Measurements from ENCODE around the gene LRPAP1.
A peak's percentile ranks its signal among the peaks of the same experiment; 100 is the strongest.
"Not testable (repeated sequence)": the region's sequence is repeated elsewhere in the genome, so short reads cannot be mapped to it uniquely, and the experiment has no call there.

The LRPAP1 gene

GRCh38 chr4:3531879-3532750 is at the start of gene LRPAP1:
Gene LRPAP1, minus strand, starts transcription at chr4:3532422. Its CDS starts 10 bp downstream, at chr4:3532412.
- ChIA-PET POLR2A (ENCODE audit: low non-redundant PET) (no interaction called here), CTCF (no interaction called here)
- peak; percentile 94 for DNase-seq (ENCODE audit: low spot score)
- peak within 1 kb of the TSS; percentile 56 for H3K27ac ChIP-seq
- TF ChIP-seq CTCF (conservative IDR thresholded peaks at IDR 0.05; ENCODE audit: low read depth), result no peak

GRCh38 chr4:3581334-3582090 is 49.3 kb upstream of the LRPAP1 start:
- DNase-seq (ENCODE audit: low spot score); H3K27ac ChIP-seq; CTCF ChIA-PET; POLR2A ChIA-PET (ENCODE audit: low non-redundant PET): not testable (repeated sequence)

GRCh38 chr4:3580859-3581258 is 48.6 kb upstream of the LRPAP1 start:
- H3K27ac ChIP-seq; CTCF ChIA-PET; DNase-seq (ENCODE audit: low spot score); POLR2A ChIA-PET (ENCODE audit: low non-redundant PET): not testable (repeated sequence)

GRCh38 chr4:3578527-3579144 is 46.4 kb upstream of the LRPAP1 start:
- DNase-seq (ENCODE audit: low spot score); POLR2A ChIA-PET (ENCODE audit: low non-redundant PET); CTCF ChIA-PET; H3K27ac ChIP-seq: not testable (repeated sequence)

- H3K27ac ChIP-seq; DNase-seq (ENCODE audit: low spot score); POLR2A ChIA-PET (ENCODE audit: low non-redundant PET); CTCF ChIA-PET: not testable (repeated sequence)
These were observed 45.8 kb upstream of the LRPAP1 start for GRCh38 chr4:3578052-3578451.

GRCh38 chr4:3577208-3577892 is 45.1 kb upstream of the LRPAP1 start:
- DNase-seq (ENCODE audit: low spot score); CTCF ChIA-PET; H3K27ac ChIP-seq; POLR2A ChIA-PET (ENCODE audit: low non-redundant PET): not testable (repeated sequence)

GRCh38 chr4:3576533-3577207 is 44.4 kb upstream of the LRPAP1 start:
- CTCF ChIA-PET; POLR2A ChIA-PET (ENCODE audit: low non-redundant PET); H3K27ac ChIP-seq; DNase-seq (ENCODE audit: low spot score): not testable (repeated sequence)

GRCh38 chr4:3575426-3576369 is 43.5 kb upstream of the LRPAP1 start:
- CTCF ChIA-PET; POLR2A ChIA-PET (ENCODE audit: low non-redundant PET): not testable (repeated sequence)

GRCh38 chr4:3574865-3575264 is 42.6 kb upstream of the LRPAP1 start:
- CTCF ChIA-PET; H3K27ac ChIP-seq; DNase-seq (ENCODE audit: low spot score); POLR2A ChIA-PET (ENCODE audit: low non-redundant PET): not testable (repeated sequence)

More at GRCh38 chr4:3575426-3576369, 43.5 kb upstream of the LRPAP1 start:
- H3K27ac ChIP-seq; DNase-seq (ENCODE audit: low spot score): not testable (repeated sequence)

GRCh38 chr4:3574346-3574745 is 42.1 kb upstream of the LRPAP1 start:
- DNase-seq (ENCODE audit: low spot score); CTCF ChIA-PET; H3K27ac ChIP-seq; POLR2A ChIA-PET (ENCODE audit: low non-redundant PET): not testable (repeated sequence)

All from RWPE1 (cell line).